ENCODE data around the gene DNASE2B.

Gene DNASE2B

DNA sequence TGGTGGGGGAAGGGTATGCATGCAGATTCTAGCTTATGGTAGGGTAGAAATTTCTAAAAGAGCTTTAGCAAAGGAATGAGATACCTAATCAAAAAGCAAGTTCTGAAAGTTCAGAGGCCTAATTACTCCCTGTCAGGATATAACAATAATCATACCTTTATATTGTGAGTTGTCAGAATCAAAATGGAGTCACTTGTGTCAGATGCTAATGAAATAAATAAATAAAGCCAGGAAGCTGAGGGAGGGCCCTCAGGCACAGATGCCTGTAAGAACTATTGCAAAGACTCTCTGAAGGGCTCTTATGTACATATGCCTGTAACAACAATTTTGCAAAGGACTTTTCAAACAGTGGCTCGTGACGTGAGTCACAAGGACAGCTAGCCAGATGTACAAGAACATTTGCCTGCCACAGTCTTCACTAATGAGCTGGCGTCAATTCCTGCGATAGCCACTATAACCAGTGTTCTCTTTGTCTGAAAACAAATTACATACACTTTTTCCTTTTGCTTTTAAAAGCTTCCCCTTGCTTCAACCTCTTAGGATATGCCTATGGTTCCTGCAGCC, 27.4 kb upstream of the DNASE2B start:
- no peak overlapping the region for H3K9ac ChIP-seq
- H3K4me2 ChIP-seq, result no peak overlapping the region
- no peaks in the 10 kb centered on the region for H4K20me1 ChIP-seq
- no peak for TF ChIP-seq Cebpa-rat (IDR thresholded peaks at IDR 0.05)
- H3K9me3 ChIP-seq (replicated peaks in 1 of 11), result no peaks in the 10 kb centered on the region
- H3K4me3 ChIP-seq, result no peak overlapping the region
- H3K27me3 ChIP-seq, result no peaks in the 10 kb centered on the region
- no peaks in the 10 kb centered on the region for H3K36me3 ChIP-seq
- peaks cover 0 to 3% (median 0%) of the 10 kb centered on the region in 10 experiments; a peak in 3 of 20 replicates for H3K4me1 ChIP-seq
- H3K27ac ChIP-seq, result no peak overlapping the region

GRCh38 chr1:84373436-84374141, 24.7 kb upstream of the DNASE2B start:
- H3K27ac ChIP-seq, result no peak overlapping the region
- H3K9me3 ChIP-seq (replicated peaks in 1 of 11), result no peaks in the 10 kb centered on the region
- H3K4me3 ChIP-seq, result no peak overlapping the region
- H4K20me1 ChIP-seq, result no peaks in the 10 kb centered on the region
- H3K9ac ChIP-seq, result no peak overlapping the region
- TF ChIP-seq Cebpa-rat (IDR thresholded peaks at IDR 0.05), result no peak
- H3K27me3 ChIP-seq, result no peaks in the 10 kb centered on the region
- H3K36me3 ChIP-seq, result no peaks in the 10 kb centered on the region
- H3K4me2 ChIP-seq, result no peak overlapping the region
- H3K4me1 ChIP-seq, result no peaks in the 10 kb centered on the region

- Histone ChIP-seq H3K27me3 (no peaks in the 10 kb centered on the region), H3K9me3 (replicated peaks in 1 of 11) (no peaks in the 10 kb centered on the region), H3K27ac (no peak overlapping the region), H4K20me1 (no peaks in the 10 kb centered on the region), H3K4me2 (no peak overlapping the region), H3K4me1 (no peaks in the 10 kb centered on the region), H3K9ac (no peak overlapping the region), H3K4me3 (no peak overlapping the region), H3K36me3 (no peaks in the 10 kb centered on the region)
- TF ChIP-seq Cebpa-rat (IDR thresholded peaks at IDR 0.05), result no peak
Observed at GRCh38 chr1:84374991-84375696, 23.1 kb upstream of the DNASE2B start.

DNA sequence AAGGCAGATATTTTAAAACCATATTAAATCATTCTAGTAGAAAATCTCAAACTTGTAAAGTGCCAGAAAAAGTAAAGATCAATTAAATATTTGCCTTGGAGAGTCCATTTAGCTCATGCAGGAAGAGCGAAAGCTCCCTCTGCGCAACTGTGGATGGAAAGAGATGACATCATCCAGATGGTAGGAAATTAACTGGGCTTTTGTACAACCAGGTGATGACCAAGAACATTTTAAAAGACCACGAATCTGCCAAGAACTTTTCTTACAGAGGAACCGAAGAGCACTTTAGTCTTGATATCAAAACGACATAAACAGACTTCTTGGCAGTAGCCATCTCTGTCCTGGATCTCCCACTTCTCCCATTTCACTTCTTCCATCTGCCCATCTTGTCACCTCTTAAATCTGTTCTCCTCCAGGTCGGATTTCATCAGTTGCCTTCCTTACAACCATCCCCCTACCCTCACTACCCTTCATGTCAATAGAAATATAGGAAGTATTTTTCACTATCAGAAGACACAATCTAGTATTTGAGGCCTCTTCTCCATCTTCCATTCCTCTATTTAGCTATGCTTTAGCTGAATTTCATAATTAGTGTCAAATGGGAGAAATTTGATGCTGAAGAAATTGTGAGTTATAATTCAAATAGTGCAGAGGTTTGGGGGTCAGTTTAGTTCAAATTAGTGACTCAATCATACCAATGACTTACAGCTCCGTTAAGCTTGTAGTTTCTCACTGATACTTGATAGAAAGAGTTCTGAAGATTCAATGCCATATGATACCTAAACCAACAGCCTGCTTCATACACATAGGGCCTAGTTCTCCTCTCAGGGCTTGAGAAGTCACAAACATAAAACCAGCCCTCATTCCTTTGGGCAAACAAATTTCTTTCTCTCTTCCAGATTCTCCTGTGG, 22.0 kb upstream of the DNASE2B start:
- H4K20me1 ChIP-seq, result no peaks in the 10 kb centered on the region
- H3K9ac ChIP-seq, result no peak overlapping the region
- no peak overlapping the region for H3K27ac ChIP-seq
- no peaks in the 10 kb centered on the region for H3K27me3 ChIP-seq
- H3K9me3 ChIP-seq (replicated peaks in 1 of 11), result no peaks in the 10 kb centered on the region
- no peaks in the 10 kb centered on the region for H3K36me3 ChIP-seq
- no peak for TF ChIP-seq Cebpa-rat (IDR thresholded peaks at IDR 0.05)
- H3K4me1 ChIP-seq, result no peaks in the 10 kb centered on the region
- H3K4me3 ChIP-seq, result no peak overlapping the region
- H3K4me2 ChIP-seq, result no peak overlapping the region

GRCh38 chr1:84377480-84378095, 20.7 kb upstream of the DNASE2B start:
- Histone ChIP-seq H3K4me2 (no peak overlapping the region), H4K20me1 (no peaks in the 10 kb centered on the region), H3K4me1 (no peaks in the 10 kb centered on the region), H3K4me3 (no peak overlapping the region), H3K9ac (no peak overlapping the region), H3K27me3 (no peaks in the 10 kb centered on the region), H3K27ac (no peak overlapping the region), H3K36me3 (no peaks in the 10 kb centered on the region), H3K9me3 (replicated peaks in 1 of 11) (no peaks in the 10 kb centered on the region)
- TF ChIP-seq Cebpa-rat (IDR thresholded peaks at IDR 0.05), result no peak

GRCh38 chr1:84379138-84379916, 19.0 kb upstream of the DNASE2B start:
- H3K27me3 ChIP-seq, result no peaks in the 10 kb centered on the region
- H3K9me3 ChIP-seq (replicated peaks in 1 of 11), result no peaks in the 10 kb centered on the region
- H3K4me2 ChIP-seq, result no peak overlapping the region
- H3K27ac ChIP-seq, result no peak overlapping the region
- no peaks in the 10 kb centered on the region for H3K4me1 ChIP-seq
- H3K36me3 ChIP-seq, result no peaks in the 10 kb centered on the region
- H4K20me1 ChIP-seq, result no peaks in the 10 kb centered on the region
- H3K9ac ChIP-seq, result no peak overlapping the region
- TF ChIP-seq Cebpa-rat (IDR thresholded peaks at IDR 0.05), result no peak
- H3K4me3 ChIP-seq, result no peak overlapping the region

DNA sequence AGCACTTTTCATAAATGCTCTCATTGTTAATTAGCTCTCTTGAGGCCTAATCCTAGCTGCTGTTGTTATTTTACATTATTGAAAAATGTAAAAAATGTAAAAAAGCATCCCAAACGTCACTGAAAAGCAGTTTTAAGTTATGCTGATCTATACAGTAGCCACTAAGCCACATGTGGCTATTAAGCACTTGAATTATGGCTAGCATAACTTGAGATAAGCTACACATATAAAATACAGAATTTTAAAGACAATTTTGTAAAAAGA, 18.4 kb upstream of the DNASE2B start:
- no peak overlapping the region for H3K4me2 ChIP-seq
- H3K4me1 ChIP-seq, result no peaks in the 10 kb centered on the region
- no peaks in the 10 kb centered on the region for H3K36me3 ChIP-seq
- H3K27ac ChIP-seq, result no peak overlapping the region
- no peaks in the 10 kb centered on the region for H3K27me3 ChIP-seq
- H4K20me1 ChIP-seq, result no peaks in the 10 kb centered on the region
- no peaks in the 10 kb centered on the region for H3K9me3 ChIP-seq (replicated peaks in 1 of 11)
- H3K9ac ChIP-seq, result no peak overlapping the region
- TF ChIP-seq Cebpa-rat (IDR thresholded peaks at IDR 0.05), result no peak
- no peak overlapping the region for H3K4me3 ChIP-seq

GRCh38 chr1:84382127-84382526, 16.2 kb upstream of the DNASE2B start:
- Histone ChIP-seq H3K9ac (no peak overlapping the region), H3K27me3 (no peaks in the 10 kb centered on the region), H3K27ac (no peak overlapping the region), H3K4me3 (no peak overlapping the region), H3K36me3 (no peaks in the 10 kb centered on the region), H3K9me3 (replicated peaks in 1 of 11) (no peaks in the 10 kb centered on the region), H4K20me1 (no peaks in the 10 kb centered on the region), H3K4me2 (no peak overlapping the region), H3K4me1 (no peaks in the 10 kb centered on the region)
- TF ChIP-seq Cebpa-rat (IDR thresholded peaks at IDR 0.05), result no peak
